ENCODE results near the gene P3R3URF.

P3R3URF gene

DNA sequence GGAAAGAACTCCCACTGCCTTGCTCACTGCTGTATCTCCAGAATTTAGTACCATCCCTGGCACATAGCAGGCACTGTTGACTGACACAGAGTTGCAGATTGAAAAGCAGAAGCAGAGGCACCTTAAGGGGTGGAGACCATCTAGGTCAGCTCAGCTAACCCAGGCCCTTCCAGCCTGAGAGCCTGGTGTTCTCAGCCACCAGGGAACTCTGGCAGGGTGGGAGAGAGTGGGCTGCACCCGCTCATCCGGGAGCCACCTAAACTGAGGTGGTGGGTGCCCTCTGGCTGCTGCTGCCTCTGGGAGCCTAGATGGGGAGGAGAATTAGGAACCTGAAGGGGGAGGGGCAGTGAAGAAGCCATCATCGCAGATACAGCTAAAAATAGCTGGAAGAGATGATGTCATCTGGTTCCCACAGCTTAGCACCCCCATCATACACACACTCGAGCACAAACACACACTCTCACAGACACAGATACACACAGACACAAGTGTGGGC is 2.9 kb downstream of the P3R3URF start:
- TF ChIP-seq, protein P1, sequence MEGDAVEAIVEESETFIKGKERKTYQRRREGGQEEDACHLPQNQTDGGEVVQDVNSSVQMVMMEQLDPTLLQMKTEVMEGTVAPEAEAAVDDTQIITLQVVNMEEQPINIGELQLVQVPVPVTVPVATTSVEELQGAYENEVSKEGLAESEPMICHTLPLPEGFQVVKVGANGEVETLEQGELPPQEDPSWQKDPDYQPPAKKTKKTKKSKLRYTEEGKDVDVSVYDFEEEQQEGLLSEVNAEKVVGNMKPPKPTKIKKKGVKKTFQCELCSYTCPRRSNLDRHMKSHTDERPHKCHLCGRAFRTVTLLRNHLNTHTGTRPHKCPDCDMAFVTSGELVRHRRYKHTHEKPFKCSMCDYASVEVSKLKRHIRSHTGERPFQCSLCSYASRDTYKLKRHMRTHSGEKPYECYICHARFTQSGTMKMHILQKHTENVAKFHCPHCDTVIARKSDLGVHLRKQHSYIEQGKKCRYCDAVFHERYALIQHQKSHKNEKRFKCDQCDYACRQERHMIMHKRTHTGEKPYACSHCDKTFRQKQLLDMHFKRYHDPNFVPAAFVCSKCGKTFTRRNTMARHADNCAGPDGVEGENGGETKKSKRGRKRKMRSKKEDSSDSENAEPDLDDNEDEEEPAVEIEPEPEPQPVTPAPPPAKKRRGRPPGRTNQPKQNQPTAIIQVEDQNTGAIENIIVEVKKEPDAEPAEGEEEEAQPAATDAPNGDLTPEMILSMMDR (IDR thresholded peaks at IDR 0.05; ENCODE audit: unreplicated experiment in 3 of 3) = no peak
- Mint-ChIP-seq H3K27ac (no peak overlapping the region), H3K9me3 (no peaks in the 10 kb centered on the region), H3K27me3 (ENCODE audit: low read depth) (peaks cover 18% of the 10 kb centered on the region), H3K36me3 (ENCODE audit: low read depth) (no peaks in the 10 kb centered on the region), H3K4me3 (no peak overlapping the region), H3K4me1 (no peaks in the 10 kb centered on the region)

DNA sequence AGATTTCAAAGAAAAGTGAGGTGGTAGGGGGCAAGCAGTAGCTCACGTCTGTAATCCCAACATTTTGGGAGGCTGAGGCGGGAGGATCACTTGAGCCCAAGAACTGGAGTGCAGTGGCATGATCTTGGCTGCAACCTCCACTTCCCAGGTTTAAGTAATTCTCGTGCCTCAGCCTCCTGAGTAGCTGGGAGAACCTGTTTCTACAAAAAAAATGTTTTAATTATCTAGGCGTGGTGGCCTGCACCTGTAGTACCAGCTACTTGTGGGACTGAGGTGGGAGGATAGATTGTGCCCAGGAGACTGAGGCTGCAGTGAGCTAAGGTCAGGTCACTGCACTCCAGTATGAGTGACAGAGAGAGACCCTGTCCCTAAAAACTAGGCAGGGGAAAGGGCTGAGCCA is 4.0 kb downstream of the P3R3URF start:
- Mint-ChIP-seq H3K27ac (peak overlapping the region in 2 of 3 experiments; percentile 43 to 49), H3K4me1 (no peaks in the 10 kb centered on the region), H3K9me3 (no peaks in the 10 kb centered on the region), H3K27me3 (ENCODE audit: low read depth) (peaks cover 29% of the 10 kb centered on the region), H3K36me3 (ENCODE audit: low read depth) (no peaks in the 10 kb centered on the region), H3K4me3 (no peak overlapping the region)
- TF ChIP-seq, protein P1 (IDR thresholded peaks at IDR 0.05; ENCODE audit: unreplicated experiment in 3 of 3) = no peak

- TF ChIP-seq, protein P1 (IDR thresholded peaks at IDR 0.05; ENCODE audit: unreplicated experiment in 3 of 3) = no peak
- Mint-ChIP-seq H3K36me3 (ENCODE audit: low read depth) (no peaks in the 10 kb centered on the region), H3K4me3 (no peak overlapping the region), H3K27ac (peak overlapping the region in 2 of 3 experiments; percentile 43 to 49), H3K4me1 (no peaks in the 10 kb centered on the region), H3K27me3 (ENCODE audit: low read depth) (peaks cover 33% of the 10 kb centered on the region), H3K9me3 (no peaks in the 10 kb centered on the region)
These were observed 4.4 kb downstream of the P3R3URF start for GRCh38 chr1:46171871-46172270.

GRCh38 chr1:46171351-46171750 is 4.9 kb downstream of the P3R3URF start:
- no peaks in the 10 kb centered on the region for H3K4me1 Mint-ChIP-seq
- peak overlapping the region in 2 of 3 experiments; percentile 32 to 43 for H3K27ac Mint-ChIP-seq
- no peaks in the 10 kb centered on the region for H3K36me3 Mint-ChIP-seq (ENCODE audit: low read depth)
- H3K4me3 Mint-ChIP-seq = no peak overlapping the region
- TF ChIP-seq, protein P1 (IDR thresholded peaks at IDR 0.05; ENCODE audit: unreplicated experiment in 3 of 3) = no peak
- H3K9me3 Mint-ChIP-seq = no peaks in the 10 kb centered on the region
- peaks cover 39% of the 10 kb centered on the region for H3K27me3 Mint-ChIP-seq (ENCODE audit: low read depth)

DNA sequence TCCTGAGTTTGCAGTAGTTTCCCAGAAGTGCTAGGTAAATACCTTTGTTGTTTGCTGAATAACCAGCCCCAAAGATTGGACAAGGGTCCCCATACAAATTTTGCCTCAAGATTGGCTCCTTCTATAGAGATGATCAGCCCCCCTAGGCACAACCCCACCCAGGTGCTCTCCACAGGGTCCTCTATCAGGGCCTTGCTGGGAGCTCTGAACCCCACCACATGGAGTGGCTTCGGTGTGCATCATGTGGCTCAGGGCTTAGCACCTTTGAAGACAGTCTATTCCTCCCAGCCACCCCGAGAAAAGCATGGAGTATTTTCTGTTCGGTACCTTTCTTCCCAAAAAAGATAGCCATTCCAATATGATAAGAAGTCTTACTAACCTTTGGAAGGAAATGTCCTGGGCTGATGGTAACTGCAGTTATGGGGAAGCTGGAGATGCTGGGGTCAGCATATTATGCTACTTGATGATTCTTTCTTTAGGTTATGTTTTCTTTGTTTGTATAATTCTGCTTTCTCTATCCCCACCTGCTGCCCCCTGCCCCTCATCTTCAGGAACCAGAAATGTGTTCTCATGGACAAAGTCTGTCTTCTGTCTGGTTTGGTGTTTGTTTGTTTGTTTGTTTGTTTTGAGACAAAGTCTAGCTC is 6.4 kb downstream of the P3R3URF start:
- no peaks in the 10 kb centered on the region for H3K4me1 Mint-ChIP-seq

More for the DNA sequence above, 6.4 kb downstream of the P3R3URF start:
- no peak overlapping the region for H3K27ac Mint-ChIP-seq
- TF ChIP-seq, protein P1 (IDR thresholded peaks at IDR 0.05; ENCODE audit: unreplicated experiment in 3 of 3) = no peak
- H3K9me3 Mint-ChIP-seq = no peaks in the 10 kb centered on the region
- no peak overlapping the region for H3K4me3 Mint-ChIP-seq
- no peaks in the 10 kb centered on the region for H3K36me3 Mint-ChIP-seq (ENCODE audit: low read depth)
- H3K27me3 Mint-ChIP-seq (ENCODE audit: low read depth) = peaks cover 43% of the 10 kb centered on the region
